ENCODE results near the gene TRAPPC14. TPM values are rescaled to one million over a fixed set of nuclear protein-coding genes. Genes with fewer than 3 reads are reported as not detected.

TRAPPC14 gene
- total and polyA plus RNA-seq, 2 of the 13 experiments (the other 11 are each of a cell fraction or from before 2014, with no cell fraction given) = 4.7 to 9.6 TPM

GRCh38 chr7:100158229-100159098 lies at the start of gene TRAPPC14 (continued):
- TF ChIP-seq NFAT5 (CRISPR knock-in tag; IDR thresholded peaks at IDR 0.05) (no peak), NCOA5 (CRISPR knock-in tag; IDR thresholded peaks at IDR 0.05) (no peak), SCMH1 (CRISPR knock-in tag; IDR thresholded peaks at IDR 0.05; ENCODE audit: borderline replicate concordance) (no peak), RCOR2 (CRISPR knock-in tag; IDR thresholded peaks at IDR 0.05) (no peak), ZNF333 (CRISPR knock-in tag; IDR thresholded peaks at IDR 0.05; ENCODE audit: borderline replicate concordance) (no peak), ZFP1 (CRISPR knock-in tag; IDR thresholded peaks at IDR 0.05) (0 out of 2 replicates have a peak, but pooled peaks have one; percentile 29), FOXO1 (CRISPR knock-in tag; IDR thresholded peaks at IDR 0.05) (0 out of 2 replicates have a peak, but pooled peaks have one; percentile 63), BORCS8-MEF2B (CRISPR knock-in tag; IDR thresholded peaks at IDR 0.05) (no peak), ZNF891 (CRISPR knock-in tag; IDR thresholded peaks at IDR 0.05) (no peak; the same call in 1 of the 2 replicates), ZKSCAN8 (CRISPR knock-in tag; IDR thresholded peaks at IDR 0.05; ENCODE audit: borderline replicate concordance) (no peak), TRIM24 (CRISPR knock-in tag; IDR thresholded peaks at IDR 0.05) (no peak), HMG20A (CRISPR knock-in tag; IDR thresholded peaks at IDR 0.05; ENCODE audit: borderline replicate concordance) (no peak; the same call in 1 of the 2 replicates), ELF3 (CRISPR knock-in tag; IDR thresholded peaks at IDR 0.05) (peak; percentile 45), ZKSCAN1 (IDR thresholded peaks at IDR 0.05; ENCODE audit: low read length) (no peak), ZBTB14 (CRISPR knock-in tag; IDR thresholded peaks at IDR 0.05) (peak; percentile 17; the same call in 1 of the 2 replicates), ZNF792 (CRISPR knock-in tag; IDR thresholded peaks at IDR 0.05) (0 out of 2 replicates have a peak, but pooled peaks have one; percentile 28), MATR3 (CRISPR knock-in tag; IDR thresholded peaks at IDR 0.05) (no peak), AKNA (CRISPR knock-in tag; IDR thresholded peaks at IDR 0.05; ENCODE audit: borderline replicate concordance) (no peak)

All from HepG2 (cell line).